ENCODE data around the gene OLFM2.

DNA sequence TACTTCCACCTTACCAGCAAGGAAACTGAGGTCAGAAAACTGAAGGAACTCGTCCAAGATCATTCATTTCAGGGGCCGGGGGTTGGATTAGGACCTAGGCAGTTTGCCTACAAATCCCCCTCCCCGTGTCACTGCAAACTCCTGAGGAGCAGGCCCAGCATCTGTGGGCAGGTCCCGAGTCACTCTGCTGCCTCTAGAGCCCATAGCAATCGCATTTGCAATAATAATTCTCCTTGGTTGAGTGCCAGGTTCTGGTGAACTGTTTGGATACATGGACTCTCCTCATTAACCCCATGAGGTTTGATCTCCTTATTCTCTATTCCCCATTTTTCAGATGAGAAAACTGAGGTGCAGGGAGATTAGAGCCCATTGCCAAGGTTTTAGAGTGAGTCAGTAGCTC lies 100.3 kb downstream of the OLFM2 start:
- TF ChIP-seq EP300 (IDR thresholded peaks at IDR 0.05; ENCODE audit: borderline replicate concordance) (no peak), RAD21 (IDR thresholded peaks at IDR 0.05; ENCODE audit: low read depth) (no peak), FOXM1 (IDR thresholded peaks at IDR 0.05; ENCODE audit: borderline replicate concordance, low read depth) (no peak), TAF1 (IDR thresholded peaks at IDR 0.05; ENCODE audit: low read depth) (no peak), CREB1 (IDR thresholded peaks at IDR 0.05; ENCODE audit: low read depth) (no peak), CEBPB (IDR thresholded peaks at IDR 0.05) (no peak), EGR1 (IDR thresholded peaks at IDR 0.05) (no peak)
- TF ChIP-seq, protein P1, sequence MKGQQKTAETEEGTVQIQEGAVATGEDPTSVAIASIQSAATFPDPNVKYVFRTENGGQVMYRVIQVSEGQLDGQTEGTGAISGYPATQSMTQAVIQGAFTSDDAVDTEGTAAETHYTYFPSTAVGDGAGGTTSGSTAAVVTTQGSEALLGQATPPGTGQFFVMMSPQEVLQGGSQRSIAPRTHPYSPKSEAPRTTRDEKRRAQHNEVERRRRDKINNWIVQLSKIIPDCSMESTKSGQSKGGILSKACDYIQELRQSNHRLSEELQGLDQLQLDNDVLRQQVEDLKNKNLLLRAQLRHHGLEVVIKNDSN (IDR thresholded peaks at IDR 0.05) = no peak
- TF ChIP-seq, protein P2, sequence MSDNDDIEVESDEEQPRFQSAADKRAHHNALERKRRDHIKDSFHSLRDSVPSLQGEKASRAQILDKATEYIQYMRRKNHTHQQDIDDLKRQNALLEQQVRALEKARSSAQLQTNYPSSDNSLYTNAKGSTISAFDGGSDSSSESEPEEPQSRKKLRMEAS (IDR thresholded peaks at IDR 0.05) = no peak
- TF ChIP-seq, protein P3, sequence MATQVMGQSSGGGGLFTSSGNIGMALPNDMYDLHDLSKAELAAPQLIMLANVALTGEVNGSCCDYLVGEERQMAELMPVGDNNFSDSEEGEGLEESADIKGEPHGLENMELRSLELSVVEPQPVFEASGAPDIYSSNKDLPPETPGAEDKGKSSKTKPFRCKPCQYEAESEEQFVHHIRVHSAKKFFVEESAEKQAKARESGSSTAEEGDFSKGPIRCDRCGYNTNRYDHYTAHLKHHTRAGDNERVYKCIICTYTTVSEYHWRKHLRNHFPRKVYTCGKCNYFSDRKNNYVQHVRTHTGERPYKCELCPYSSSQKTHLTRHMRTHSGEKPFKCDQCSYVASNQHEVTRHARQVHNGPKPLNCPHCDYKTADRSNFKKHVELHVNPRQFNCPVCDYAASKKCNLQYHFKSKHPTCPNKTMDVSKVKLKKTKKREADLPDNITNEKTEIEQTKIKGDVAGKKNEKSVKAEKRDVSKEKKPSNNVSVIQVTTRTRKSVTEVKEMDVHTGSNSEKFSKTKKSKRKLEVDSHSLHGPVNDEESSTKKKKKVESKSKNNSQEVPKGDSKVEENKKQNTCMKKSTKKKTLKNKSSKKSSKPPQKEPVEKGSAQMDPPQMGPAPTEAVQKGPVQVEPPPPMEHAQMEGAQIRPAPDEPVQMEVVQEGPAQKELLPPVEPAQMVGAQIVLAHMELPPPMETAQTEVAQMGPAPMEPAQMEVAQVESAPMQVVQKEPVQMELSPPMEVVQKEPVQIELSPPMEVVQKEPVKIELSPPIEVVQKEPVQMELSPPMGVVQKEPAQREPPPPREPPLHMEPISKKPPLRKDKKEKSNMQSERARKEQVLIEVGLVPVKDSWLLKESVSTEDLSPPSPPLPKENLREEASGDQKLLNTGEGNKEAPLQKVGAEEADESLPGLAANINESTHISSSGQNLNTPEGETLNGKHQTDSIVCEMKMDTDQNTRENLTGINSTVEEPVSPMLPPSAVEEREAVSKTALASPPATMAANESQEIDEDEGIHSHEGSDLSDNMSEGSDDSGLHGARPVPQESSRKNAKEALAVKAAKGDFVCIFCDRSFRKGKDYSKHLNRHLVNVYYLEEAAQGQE (IDR thresholded peaks at IDR 0.05; ENCODE audit: low read depth) = no peak

Measured in Ishikawa (cell line).